Rectal smooth muscle tissue (tissue), 1 donor: Measurements from ENCODE around the gene CACNA1B.

Source experiments
- H3K27ac ChIP-seq: one replicate; pipeline ENCODE4 v1.7.0; 2013; ENCODE audit warnings: low read depth, low read length, inconsistent platforms
- H3K27me3 ChIP-seq: one replicate; pipeline ENCODE4 v1.7.0; 2013; ENCODE audit warnings: low read length; ENCODE audit not compliant: control insufficient read depth, insufficient read depth
- H3K36me3 ChIP-seq: one replicate; pipeline ENCODE4 v1.7.0; 2013; ENCODE audit warnings: low read length; ENCODE audit not compliant: control insufficient read depth, insufficient read depth
- H3K4me1 ChIP-seq: one replicate; pipeline ENCODE4 v1.7.0; 2013; ENCODE audit warnings: low read length; ENCODE audit not compliant: control insufficient read depth, insufficient read depth
- H3K4me3 ChIP-seq: one replicate; pipeline ENCODE4 v1.7.0; 2013; ENCODE audit warnings: low read length
- H3K9ac ChIP-seq: one replicate; pipeline ENCODE4 v1.7.0; 2013; ENCODE audit warnings: low read length

CACNA1B gene

DNA sequence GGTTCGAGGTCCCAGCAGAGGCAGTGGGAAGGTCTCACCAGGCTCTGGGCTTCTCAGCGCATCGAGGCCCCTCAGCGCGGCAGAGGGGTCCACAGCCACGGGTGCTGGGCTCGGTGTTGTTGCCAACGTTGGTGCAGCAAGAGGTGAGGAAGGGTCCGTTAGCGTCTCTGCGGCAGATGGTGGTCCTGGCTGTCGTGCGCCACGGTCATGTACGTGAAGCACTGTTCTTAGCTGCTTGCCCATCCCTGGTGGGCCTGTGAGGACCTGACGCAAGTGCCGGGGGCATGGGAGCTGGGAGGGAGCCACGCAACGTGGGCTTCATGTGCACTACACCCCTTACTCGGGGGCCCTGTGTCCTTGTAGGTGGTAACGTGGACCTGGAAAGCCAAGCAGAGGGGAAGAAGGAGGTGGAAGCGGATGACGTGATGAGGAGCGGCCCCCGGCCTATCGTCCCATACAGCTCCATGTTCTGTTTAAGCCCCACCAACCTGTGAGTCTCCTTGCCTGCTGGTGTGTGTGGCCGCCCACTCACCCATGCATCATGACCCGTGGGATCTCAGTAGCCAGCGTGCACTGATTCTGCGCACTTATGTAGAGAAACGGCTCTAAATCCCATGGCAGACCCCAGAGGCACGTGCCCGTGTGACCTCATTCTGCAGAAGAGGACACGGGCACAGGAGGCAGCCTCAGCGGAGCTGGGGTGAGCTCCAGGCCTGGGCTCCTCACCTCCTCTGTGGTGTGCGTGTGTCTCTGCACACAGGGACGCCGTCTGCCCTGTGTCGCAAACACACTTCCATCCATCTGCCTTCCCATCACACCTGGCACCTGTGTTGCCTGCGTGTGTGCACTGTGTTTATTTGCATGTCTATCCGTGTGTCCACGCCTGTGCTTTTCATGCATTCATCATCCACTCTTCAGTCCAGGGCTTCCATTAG, 166.1 kb downstream of the CACNA1B start:
- H3K36me3 ChIP-seq, result no peaks in the 10 kb centered on the region
- no peak overlapping the region for H3K4me3 ChIP-seq
- no peaks in the 10 kb centered on the region for H3K27me3 ChIP-seq
- H3K4me1 ChIP-seq, result no peaks in the 10 kb centered on the region
- no peak overlapping the region for H3K27ac ChIP-seq
- no peak overlapping the region for H3K9ac ChIP-seq

DNA sequence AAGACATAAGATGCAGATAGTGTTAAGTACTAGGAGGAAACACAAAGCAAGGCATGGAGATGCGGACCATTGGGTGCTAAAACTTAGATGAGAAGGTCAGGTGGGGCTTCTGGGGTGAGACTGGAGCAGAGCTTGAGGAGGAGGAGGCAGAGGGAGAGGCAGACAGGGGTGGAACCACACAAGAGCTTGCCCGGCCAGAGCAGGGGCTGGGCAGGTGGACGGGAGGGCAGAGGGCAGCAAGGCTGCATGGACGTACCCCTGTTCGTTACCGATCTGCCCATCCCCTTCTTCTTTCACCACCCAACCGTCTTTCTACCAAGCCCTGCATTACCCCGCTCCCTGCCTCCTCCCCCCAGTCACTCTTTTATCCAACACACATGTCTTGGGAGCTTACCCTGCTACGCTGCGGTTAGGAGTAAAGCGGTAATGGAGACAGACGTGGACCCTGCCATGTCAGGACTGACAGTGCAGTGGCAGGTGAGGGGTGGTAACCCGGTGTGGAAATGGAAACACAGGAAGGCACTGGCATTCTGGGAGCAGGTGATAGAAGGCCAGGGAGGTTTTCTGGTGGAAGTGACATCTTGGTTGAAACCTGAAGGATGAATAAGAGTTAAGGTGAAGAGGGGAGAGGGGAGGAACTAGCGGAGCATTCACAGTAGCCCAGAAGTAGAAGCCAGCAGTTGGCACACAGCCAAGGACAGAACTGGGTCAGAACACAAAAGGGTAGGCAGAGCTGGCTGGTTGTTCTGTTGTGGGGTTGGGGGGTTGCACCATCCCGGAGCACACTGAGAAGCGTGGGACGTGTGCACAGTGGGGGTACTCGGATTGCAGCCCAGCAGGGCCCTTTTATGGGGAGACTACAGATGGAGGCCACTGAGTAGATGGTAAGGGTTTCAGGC, 167.2 kb downstream of the CACNA1B start:
- H3K27ac ChIP-seq, result no peak overlapping the region
- H3K4me1 ChIP-seq, result no peaks in the 10 kb centered on the region
- H3K36me3 ChIP-seq, result no peaks in the 10 kb centered on the region
- no peaks in the 10 kb centered on the region for H3K27me3 ChIP-seq
- no peak overlapping the region for H3K9ac ChIP-seq
- H3K4me3 ChIP-seq, result no peak overlapping the region

DNA sequence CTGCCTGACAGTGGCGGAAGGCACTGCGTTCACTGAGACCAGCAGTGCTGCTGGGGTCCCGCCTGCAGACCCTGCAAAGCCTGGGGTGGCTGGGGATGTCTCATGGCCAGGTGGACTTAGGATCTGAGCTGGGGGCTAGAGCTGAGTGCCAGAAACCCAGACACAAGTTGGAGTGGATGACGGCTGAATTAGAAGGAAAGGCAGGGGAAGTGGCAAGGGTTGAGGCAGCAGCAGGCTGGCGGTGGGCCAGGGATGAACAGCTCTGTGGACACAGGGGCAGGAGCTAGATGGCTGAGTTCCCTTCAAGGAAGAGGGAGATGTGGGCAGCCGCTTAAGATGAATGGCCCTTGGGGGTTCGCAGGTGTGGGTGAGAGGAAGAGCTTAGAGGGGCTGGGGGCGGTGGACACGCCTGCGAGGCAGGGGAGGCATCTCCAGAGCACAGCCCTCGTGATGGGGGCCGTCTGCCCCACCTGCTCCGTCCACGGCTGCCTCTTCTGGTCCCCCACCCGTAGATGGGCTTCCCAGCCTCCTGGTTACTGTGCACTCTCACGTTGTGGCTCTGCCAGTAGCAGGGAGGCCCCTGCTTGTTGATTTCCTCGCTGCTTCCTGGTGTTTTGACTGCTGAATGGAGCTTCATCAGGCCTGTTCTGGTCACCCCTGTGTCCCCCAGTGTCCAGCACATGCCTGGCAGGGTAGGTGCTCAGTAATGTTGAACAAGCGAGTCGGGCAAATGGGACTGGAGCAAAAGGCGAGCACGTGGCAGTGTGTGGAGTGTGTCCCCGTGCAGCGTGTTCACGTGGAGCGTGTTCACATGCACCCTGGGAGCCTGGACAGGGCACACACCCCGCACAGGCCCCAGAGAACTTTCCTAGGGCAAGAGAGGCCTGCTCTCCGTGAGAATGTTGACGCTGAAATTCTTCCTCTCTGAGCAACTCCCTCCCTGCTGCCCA, 168.2 kb downstream of the CACNA1B start:
- Histone ChIP-seq H3K4me1 (no peaks in the 10 kb centered on the region), H3K9ac (no peak overlapping the region), H3K4me3 (no peak overlapping the region), H3K27me3 (no peaks in the 10 kb centered on the region), H3K27ac (no peak overlapping the region), H3K36me3 (no peaks in the 10 kb centered on the region)

DNA sequence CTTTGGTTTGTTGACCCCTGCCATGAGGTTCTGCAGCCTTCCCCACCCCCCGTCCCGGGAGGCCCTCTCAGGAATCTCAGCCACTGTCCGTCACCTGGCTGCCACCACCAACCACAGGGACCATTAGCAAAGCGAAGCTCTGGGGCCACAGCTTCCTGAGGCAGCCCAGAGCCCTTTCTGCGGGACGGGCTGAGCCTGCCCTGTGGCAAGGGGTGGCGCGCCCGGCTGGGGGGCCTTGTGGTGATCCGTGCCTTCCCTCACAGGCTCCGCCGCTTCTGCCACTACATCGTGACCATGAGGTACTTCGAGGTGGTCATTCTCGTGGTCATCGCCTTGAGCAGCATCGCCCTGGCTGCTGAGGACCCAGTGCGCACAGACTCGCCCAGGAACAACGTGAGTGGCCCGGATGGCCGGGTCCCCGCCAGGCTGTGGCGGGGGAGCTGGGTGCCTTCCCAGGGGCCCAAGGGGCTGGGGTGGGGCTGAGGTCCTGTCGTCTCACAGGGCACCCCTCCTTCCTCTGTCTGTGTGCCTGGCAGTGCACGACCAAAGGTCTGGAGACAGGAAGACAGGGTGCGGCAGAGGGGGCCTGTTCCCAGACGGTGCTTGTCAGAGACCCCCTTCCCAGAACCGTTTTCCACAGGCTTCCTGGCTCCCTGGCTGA, 169.2 kb downstream of the CACNA1B start:
- Histone ChIP-seq H3K27me3 (no peaks in the 10 kb centered on the region), H3K9ac (no peak overlapping the region), H3K4me3 (no peak overlapping the region), H3K36me3 (no peaks in the 10 kb centered on the region), H3K4me1 (no peaks in the 10 kb centered on the region), H3K27ac (no peak overlapping the region)

DNA sequence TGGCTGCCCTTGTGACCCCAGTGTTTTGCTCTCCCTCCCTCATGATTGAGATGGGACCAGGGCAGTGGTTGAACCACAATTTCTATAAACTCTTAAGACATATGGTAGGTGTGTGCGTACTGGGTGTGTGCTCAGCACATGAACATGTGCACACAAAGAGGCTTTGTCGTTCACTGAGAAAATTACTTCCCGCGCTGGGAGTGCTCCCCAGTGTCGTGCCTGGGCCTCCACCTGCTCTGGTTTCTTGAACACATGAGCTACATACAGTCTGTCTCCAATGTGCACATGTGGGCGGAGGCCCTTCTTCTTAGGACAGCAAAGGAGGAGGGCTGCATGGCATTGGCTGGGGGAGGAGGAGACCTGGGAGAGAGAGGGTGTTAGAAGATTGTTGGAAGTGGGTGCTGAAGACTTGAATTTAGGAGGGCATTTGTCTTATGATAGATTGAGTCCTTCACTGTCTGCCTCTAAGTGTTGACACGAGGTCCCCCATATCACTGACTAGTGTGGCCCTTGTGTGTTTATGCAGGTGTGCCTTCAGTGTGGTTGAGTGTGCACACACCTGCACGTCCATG, 170.0 kb downstream of the CACNA1B start:
- Histone ChIP-seq H3K4me3 (no peak overlapping the region), H3K36me3 (no peaks in the 10 kb centered on the region), H3K9ac (no peak overlapping the region), H3K4me1 (no peaks in the 10 kb centered on the region), H3K27me3 (no peaks in the 10 kb centered on the region), H3K27ac (no peak overlapping the region)

DNA sequence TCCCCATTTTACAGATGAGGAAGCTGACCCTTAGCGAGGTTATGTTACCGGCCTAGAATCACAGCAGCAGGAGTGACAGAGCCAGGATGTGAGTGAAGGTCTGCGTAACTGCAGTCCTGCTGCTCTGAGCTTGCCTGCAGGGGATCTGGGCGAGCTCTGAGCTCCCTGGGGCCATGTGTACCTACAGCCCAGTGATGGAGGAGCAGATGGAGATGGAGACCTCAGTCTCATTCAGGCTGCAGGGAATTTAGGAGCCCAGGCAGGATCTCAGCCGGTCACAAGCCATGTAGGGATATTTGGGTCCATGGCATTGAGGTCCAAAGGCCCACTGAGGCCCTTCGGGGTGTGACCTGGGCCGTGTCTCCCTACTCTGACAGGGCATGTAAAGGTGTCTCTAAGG, 170.6 kb downstream of the CACNA1B start:
- H3K4me1 ChIP-seq, result no peaks in the 10 kb centered on the region
- no peaks in the 10 kb centered on the region for H3K36me3 ChIP-seq
- H3K27ac ChIP-seq, result no peak overlapping the region
- peaks cover 2% of the 10 kb centered on the region for H3K27me3 ChIP-seq
- no peak overlapping the region for H3K4me3 ChIP-seq
- no peak overlapping the region for H3K9ac ChIP-seq

DNA sequence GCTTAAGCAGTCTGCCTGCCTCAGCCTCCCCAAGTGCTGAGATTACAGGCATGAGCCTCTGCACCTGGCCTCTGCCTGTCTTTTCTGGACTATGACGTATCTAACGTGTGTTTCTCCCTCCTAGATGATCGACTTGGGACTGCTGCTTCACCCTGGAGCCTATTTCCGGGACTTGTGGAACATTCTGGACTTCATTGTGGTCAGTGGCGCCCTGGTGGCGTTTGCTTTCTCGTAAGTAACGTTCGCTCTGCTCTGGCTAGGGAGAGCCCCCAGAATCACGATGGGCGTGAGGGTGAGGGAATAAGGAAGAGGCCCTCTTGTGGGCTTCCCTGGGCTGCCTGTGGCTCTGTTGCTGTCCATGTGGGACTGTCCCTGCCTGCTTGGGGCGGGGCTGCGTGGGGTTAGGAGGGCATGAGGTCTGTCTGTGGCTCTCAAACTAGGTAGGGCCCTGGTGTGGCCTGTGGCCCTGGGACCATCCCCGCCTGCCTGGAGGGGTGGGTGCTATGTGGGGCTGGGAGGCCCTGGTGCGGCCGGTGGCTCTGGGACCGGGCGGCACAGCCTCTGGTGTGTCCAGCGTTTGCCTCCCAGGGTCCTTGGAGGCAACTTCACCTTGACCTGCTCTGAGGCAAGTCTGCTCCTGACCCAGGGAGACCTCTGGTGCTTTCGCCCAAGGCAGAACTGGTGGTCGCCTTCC, 171.7 kb downstream of the CACNA1B start:
- H3K27ac ChIP-seq, result no peak overlapping the region
- no peaks in the 10 kb centered on the region for H3K36me3 ChIP-seq
- peaks cover 4% of the 10 kb centered on the region for H3K27me3 ChIP-seq
- no peaks in the 10 kb centered on the region for H3K4me1 ChIP-seq
- no peak overlapping the region for H3K9ac ChIP-seq
- no peak overlapping the region for H3K4me3 ChIP-seq

DNA sequence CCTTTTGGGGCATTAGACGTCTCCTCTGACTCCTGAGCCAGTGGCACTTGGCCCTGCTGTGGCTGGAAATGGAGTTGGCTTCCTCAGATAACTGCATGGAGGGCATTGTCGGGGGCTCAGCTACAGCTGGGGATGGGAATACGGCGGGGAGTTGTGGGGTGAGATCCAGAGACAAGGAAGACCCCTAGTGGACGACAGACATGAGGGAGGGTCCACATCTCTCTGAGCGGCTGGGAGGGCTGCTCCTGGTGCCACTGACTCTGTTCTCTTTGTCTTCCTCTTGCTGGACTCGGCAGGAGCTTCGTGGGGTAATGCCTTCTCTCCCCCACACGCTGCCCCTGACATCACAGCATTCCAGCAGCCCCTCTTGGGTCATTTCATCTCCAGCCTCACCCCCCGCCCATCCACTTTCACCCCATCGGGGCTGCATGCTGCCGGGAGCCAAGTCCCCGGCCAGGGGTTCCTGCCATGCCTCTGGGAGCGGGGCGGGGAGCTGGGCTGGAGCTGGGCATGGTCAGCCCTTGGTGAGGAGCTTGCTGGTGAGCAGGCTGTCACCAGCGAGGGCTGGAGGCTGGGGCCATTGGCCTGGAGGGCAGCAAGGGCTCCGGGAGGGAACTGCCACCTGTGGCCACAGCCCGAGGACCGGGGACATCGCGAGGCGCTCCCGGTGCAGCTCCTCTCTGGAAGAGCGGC, 172.3 kb downstream of the CACNA1B start:
- H3K4me1 ChIP-seq, result no peaks in the 10 kb centered on the region
- peaks cover 4% of the 10 kb centered on the region for H3K27me3 ChIP-seq
- no peak overlapping the region for H3K9ac ChIP-seq
- H3K36me3 ChIP-seq, result no peaks in the 10 kb centered on the region
- H3K27ac ChIP-seq, result no peak overlapping the region
- no peak overlapping the region for H3K4me3 ChIP-seq

DNA sequence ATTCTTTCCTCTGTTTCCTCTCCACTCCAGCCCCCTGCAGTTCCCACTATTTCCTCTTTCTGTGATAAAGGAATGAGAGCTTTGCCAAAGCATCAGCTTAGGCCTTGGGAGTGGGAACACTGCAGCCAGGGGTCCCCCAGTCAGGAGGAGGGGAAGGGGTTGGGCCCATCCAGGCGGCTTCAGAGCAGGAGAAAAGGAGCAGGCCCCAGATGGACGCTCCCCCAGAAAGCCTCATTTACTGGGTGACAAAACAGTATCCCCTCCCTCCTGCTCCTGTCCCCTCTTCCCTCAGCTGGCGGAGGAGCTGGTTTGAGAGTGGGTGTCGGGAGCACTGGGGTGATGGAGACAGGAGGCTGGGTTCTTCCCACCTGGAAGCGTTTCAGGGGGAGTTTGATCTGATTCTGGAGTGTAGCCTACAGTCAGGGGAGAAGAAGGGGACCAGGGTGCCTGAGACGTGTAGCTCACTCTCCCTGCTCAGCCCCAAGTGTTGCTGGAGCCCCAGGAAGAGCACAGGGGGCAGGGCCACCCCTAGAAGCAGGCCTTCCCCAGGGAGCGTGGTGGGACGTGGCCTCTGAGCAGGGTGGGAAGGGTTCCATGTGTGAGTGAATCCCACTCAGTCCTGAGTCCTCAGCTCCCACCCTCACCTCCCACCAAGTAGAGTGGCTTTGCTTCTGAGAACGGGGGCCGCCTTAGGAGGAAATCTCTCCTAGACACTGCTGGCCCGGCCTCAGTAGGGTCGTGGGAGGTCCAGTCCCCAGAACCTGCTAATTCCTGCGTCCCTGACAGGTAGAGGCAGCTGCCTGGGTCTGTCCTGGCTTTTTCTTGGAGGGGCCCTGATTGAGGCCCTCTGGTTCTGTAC, 173.1 kb downstream of the CACNA1B start:
- no peaks in the 10 kb centered on the region for H3K36me3 ChIP-seq
- peaks cover 4% of the 10 kb centered on the region for H3K27me3 ChIP-seq
- H3K4me3 ChIP-seq, result no peak overlapping the region
- no peak overlapping the region for H3K9ac ChIP-seq
- no peaks in the 10 kb centered on the region for H3K4me1 ChIP-seq
- H3K27ac ChIP-seq, result no peak overlapping the region
